H9 (cell line): Measurements from ENCODE around the gene ARFGAP1. TPM values are rescaled to one million over a fixed set of nuclear protein-coding genes. Genes with fewer than 3 reads are reported as not detected.

ENCODE experiments used
- DNase-seq: peaks from one replicate; pipeline ENCODE4 v3.0.0-alpha.2; 2017
- H2AFZ ChIP-seq: one replicate; pipeline ENCODE4 v1.6.1; 2013; ENCODE audit warnings: mild to moderate bottlenecking, low read length, control low read depth, moderate library complexity
- H2AK5ac ChIP-seq: 2 replicates; pipeline ENCODE4 v1.6.1; 2013; ENCODE audit warnings: low read length, control low read depth, mixed read lengths; ENCODE audit not compliant: insufficient read length
- H2BK120ac ChIP-seq: one replicate; pipeline ENCODE4 v1.6.1; 2013; ENCODE audit warnings: low read depth, mild to moderate bottlenecking, low read length, control low read depth, inconsistent platforms; ENCODE audit not compliant: poor library complexity, severe bottlenecking
- H2BK12ac ChIP-seq: 2 replicates; pipeline ENCODE4 v1.6.1; 2013; ENCODE audit warnings: low read length, control low read depth, mixed read lengths, low read depth; ENCODE audit not compliant: insufficient read length
- H2BK15ac ChIP-seq: 2 replicates; pipeline ENCODE4 v1.6.1; 2013; ENCODE audit warnings: low read depth, low read length, control low read depth
- H2BK20ac ChIP-seq: one replicate; pipeline ENCODE4 v1.6.1; 2013; ENCODE audit warnings: low read depth, mild to moderate bottlenecking, low read length, control low read depth, inconsistent platforms; ENCODE audit not compliant: poor library complexity, severe bottlenecking
- H2BK5ac ChIP-seq: 2 replicates; pipeline ENCODE4 v1.6.1; 2013; ENCODE audit warnings: low read length, control low read depth, mixed read lengths; ENCODE audit not compliant: insufficient read length
- H3K14ac ChIP-seq: 2 replicates; pipeline ENCODE4 v1.6.1; 2013; ENCODE audit warnings: low read length, control low read depth; ENCODE audit not compliant: insufficient read depth
- H3K18ac ChIP-seq: 2 replicates; pipeline ENCODE4 v1.6.1; 2013; ENCODE audit warnings: low read depth, mild to moderate bottlenecking, mixed read lengths, low read length, control low read depth; ENCODE audit not compliant: insufficient read length
- H3K23ac ChIP-seq: 2 replicates; pipeline ENCODE4 v1.6.1; 2013; ENCODE audit warnings: low read length, control low read depth, mixed read lengths, low read depth; ENCODE audit not compliant: insufficient read length
- H3K23me2 ChIP-seq: 2 replicates; pipeline ENCODE4 v1.6.1; 2013; ENCODE audit warnings: low read depth, mild to moderate bottlenecking, mixed read lengths, low read length, control low read depth; ENCODE audit not compliant: insufficient read length, poor library complexity, severe bottlenecking
- H3K27ac ChIP-seq: 2 replicates; pipeline ENCODE4 v1.5.1; 2013; ENCODE audit warnings: low read length, control low read depth, mixed read lengths, low read depth; ENCODE audit not compliant: insufficient read length
- H3K27me3 ChIP-seq: 2 replicates; pipeline ENCODE4 v1.6.1; 2013; ENCODE audit warnings: low read length, control low read depth, inconsistent platforms; ENCODE audit not compliant: insufficient read depth
- H3K4ac ChIP-seq: 2 replicates; pipeline ENCODE4 v1.6.1; 2013; ENCODE audit warnings: low read depth, mild to moderate bottlenecking, control low read depth, inconsistent platforms, low read length, moderate library complexity
- H3K4me1 ChIP-seq: 2 replicates; pipeline ENCODE4 v1.6.1; 2013; ENCODE audit warnings: low read length, control low read depth, inconsistent platforms; ENCODE audit not compliant: insufficient read depth
- H3K4me2 ChIP-seq: 2 replicates; pipeline ENCODE4 v1.6.1; 2013; ENCODE audit warnings: low read length, control low read depth, mixed read lengths; ENCODE audit not compliant: insufficient read length, insufficient read depth
- H3K56ac ChIP-seq: 2 replicates; pipeline ENCODE4 v1.6.1; 2013; ENCODE audit warnings: low read depth, mild to moderate bottlenecking, mixed read lengths, low read length, control low read depth; ENCODE audit not compliant: insufficient read length
- H3K79me1 ChIP-seq: 2 replicates; pipeline ENCODE4 v1.6.1; 2013; ENCODE audit warnings: low read depth, mild to moderate bottlenecking, moderate library complexity, low read length, control low read depth, inconsistent platforms; ENCODE audit not compliant: insufficient read depth, poor library complexity, severe bottlenecking
- H3K79me2 ChIP-seq: 2 replicates; pipeline ENCODE4 v1.6.1; 2013; ENCODE audit warnings: low read length, control low read depth, inconsistent platforms; ENCODE audit not compliant: insufficient read depth
- H3K9ac ChIP-seq: 2 replicates; pipeline ENCODE4 v1.6.1; 2013; ENCODE audit warnings: low read length, control low read depth, mixed read lengths; ENCODE audit not compliant: insufficient read length; ENCODE audit errors: extremely low read depth
- H3K9me3 ChIP-seq: one replicate; pipeline ENCODE4 v1.6.1; 2013; ENCODE audit warnings: low read depth, low read length, inconsistent platforms; ENCODE audit not compliant: control insufficient read depth
- H3T11ph ChIP-seq: one replicate; pipeline ENCODE4 v1.6.1; 2013; ENCODE audit warnings: mild to moderate bottlenecking, low read length, control low read depth, inconsistent platforms
- H4K20me1 ChIP-seq: one replicate; pipeline ENCODE4 v1.6.1; 2013; ENCODE audit not compliant: control insufficient read depth, insufficient read length, insufficient read depth
- H4K5ac ChIP-seq: 2 replicates; pipeline ENCODE4 v1.6.1; 2013; ENCODE audit warnings: low read depth, mild to moderate bottlenecking, mixed read lengths, low read length, control low read depth; ENCODE audit not compliant: insufficient read length
- H4K8ac ChIP-seq: replicated peaks from 2 replicates; pipeline ENCODE4 v1.6.1; 2013; ENCODE audit warnings: low read length, control low read depth, mixed read lengths, low read depth; ENCODE audit not compliant: insufficient read length
- H4K91ac ChIP-seq: 2 replicates; pipeline ENCODE4 v1.6.1; 2013; ENCODE audit warnings: low read depth, mild to moderate bottlenecking, moderate library complexity, mixed read lengths, low read length, control low read depth; ENCODE audit not compliant: insufficient read length
- H3K27ac Mint-ChIP-seq, 3 experiments: 2 replicates in 2 of 3; 3 replicates in 1 of 3; pipeline ENCODE4 v1.8.0; 2020 to 2021; ENCODE audit warnings: mixed read lengths in 3 of 3, mild to moderate bottlenecking in 1 of 3, moderate library complexity in 1 of 3
- H3K27me3 Mint-ChIP-seq: 2 replicates; pipeline ENCODE4 v1.8.0; 2021; ENCODE audit warnings: low read depth, mild to moderate bottlenecking, moderate library complexity, mixed read lengths
- H3K36me3 Mint-ChIP-seq, 3 experiments: 2 replicates in 2 of 3; 3 replicates in 1 of 3; pipeline ENCODE4 v1.8.0; 2020 to 2021; ENCODE audit warnings: low read depth in 3 of 3, mixed read lengths in 3 of 3; ENCODE audit not compliant: insufficient read depth in 1 of 3
- H3K4me1 Mint-ChIP-seq, 2 experiments: 2 replicates each; pipeline ENCODE4 v1.8.0; 2020; ENCODE audit warnings: mixed read lengths in 2 of 2
- H3K4me3 Mint-ChIP-seq, 2 experiments: 2 replicates in 1 of 2; 3 replicates in 1 of 2; pipeline ENCODE4 v1.8.0; 2020 to 2021; ENCODE audit warnings: mild to moderate bottlenecking in 2 of 2, mixed read lengths in 2 of 2, moderate library complexity in 1 of 2
- H3K9me3 Mint-ChIP-seq, 2 experiments: 2 replicates in 1 of 2; 3 replicates in 1 of 2; pipeline ENCODE4 v1.8.0; 2020; ENCODE audit warnings: mild to moderate bottlenecking in 2 of 2, mixed read lengths in 2 of 2, moderate library complexity in 1 of 2
- CTCF ChIP-seq: fragments of 200-600 bp; sonication (generic); conservative IDR thresholded peaks from 3 replicates; pipeline ENCODE4 v1.8.0; 2021; ENCODE audit warnings: antibody characterized with exemption, mild to moderate bottlenecking
- WGBS: extraction: QIAGEN DNeasy Blood & Tissue Kit; methylation state at CpG from one replicate; pipeline ENCODE4 v1.1.7; 2013; ENCODE audit warnings: missing lambda C conversion rate, low lambda C conversion rate, mixed read lengths; ENCODE audit not compliant: insufficient read length; ENCODE audit errors: extremely low coverage; 5-methylcytosine and 5-hydroxymethylcytosine counted together
- total RNA-seq: library from RNA; stranded (reverse); gene quantifications from 2 replicates; pipeline ENCODE4 v1.2.1, GENCODE V29; 2021

The ARFGAP1 gene
- total RNA-seq, 1 experiment from 2014 or later: 114 TPM

- Histone ChIP-seq H3K79me2 (no peaks in the 10 kb centered on the region), H4K91ac (no peak overlapping the region)
- TF ChIP-seq CTCF: no peak
Observed at GRCh38 chr20:63284083-63284440, 11.4 kb downstream of the ARFGAP1 start.

More at GRCh38 chr20:63284083-63284440, 11.4 kb downstream of the ARFGAP1 start:
- no peak overlapping the region for H3K14ac ChIP-seq
- no peak overlapping the region for H2BK12ac ChIP-seq
- Mint-ChIP-seq H3K4me1 (no peaks in the 10 kb centered on the region), H3K9me3 (no peaks in the 10 kb centered on the region), H3K36me3 (peaks cover 11 to 68% (median 54%) of the 10 kb centered on the region in 3 experiments; a peak in 6 of 7 replicates), H3K27me3 (no peaks in the 10 kb centered on the region), H3K27ac (peak overlapping the region in 1 of 3 experiments; percentile 10; a peak in 3 of 7 replicates), H3K4me3 (no peak overlapping the region)
- H3K4me1 ChIP-seq: no peaks in the 10 kb centered on the region
- H3K27ac ChIP-seq: no peak overlapping the region
- peaks cover 3% of the 10 kb centered on the region for H3K23me2 ChIP-seq
- no peak overlapping the region for H3K18ac ChIP-seq
- H2AFZ ChIP-seq: no peak overlapping the region
- no peak for DNase-seq
- H4K8ac ChIP-seq: no peak overlapping the region
- H3T11ph ChIP-seq: no peak overlapping the region
- H4K5ac ChIP-seq: no peak overlapping the region
- H3K9me3 ChIP-seq: no peaks in the 10 kb centered on the region
- no peak overlapping the region for H2BK120ac ChIP-seq
- H3K4me2 ChIP-seq: no peak overlapping the region
- H2BK5ac ChIP-seq: no peak overlapping the region
- no peak overlapping the region for H2BK20ac ChIP-seq
- no peaks in the 10 kb centered on the region for H4K20me1 ChIP-seq
- H3K27me3 ChIP-seq: no peaks in the 10 kb centered on the region
- no peak overlapping the region for H3K23ac ChIP-seq
- no peaks in the 10 kb centered on the region for H3K79me1 ChIP-seq
- H2AK5ac ChIP-seq: no peak overlapping the region
- H3K9ac ChIP-seq: no peak overlapping the region
- H2BK15ac ChIP-seq: no peak overlapping the region
- WGBS: no CpG with 5 or more reads among the region's 14 CpGs
- no peak overlapping the region for H3K4ac ChIP-seq
- no peak overlapping the region for H3K56ac ChIP-seq
